CD4-positive, alpha-beta T cell treated with Interferon alpha-2 for 1 hour (primary cell): Measurements from ENCODE around the gene DAPK2.
"Not testable (repeated sequence)": the region's sequence is repeated elsewhere in the genome, so short reads cannot be mapped to it uniquely, and the experiment has no call there.

Experiments
- DNase-seq, 2 donors: peaks; one replicate each; pipeline ENCODE4 v3.0.0-alpha.2; 2020 to 2022

DAPK2 gene

GRCh38 chr15:63911160-63911559 lies 135.1 kb downstream of the DAPK2 start:
- DNase-seq: no peak

- DNase-seq: no peak
Measured at GRCh38 chr15:63909819-63910437, 136.4 kb downstream of the DAPK2 start.

GRCh38 chr15:63908991-63909390 lies 137.3 kb downstream of the DAPK2 start:
- no peak for DNase-seq

GRCh38 chr15:63908281-63908680 lies 138.0 kb downstream of the DAPK2 start:
- no peak for DNase-seq

GRCh38 chr15:63907521-63907920 lies 138.8 kb downstream of the DAPK2 start:
- no peak for DNase-seq

- DNase-seq: no peak
Measured at GRCh38 chr15:63906266-63906584, 140.1 kb downstream of the DAPK2 start.

- DNase-seq: peak; percentile 4 to 53
Measured at GRCh38 chr15:63905558-63906265, 140.6 kb downstream of the DAPK2 start.

- no peak for DNase-seq
Measured at GRCh38 chr15:63905131-63905530, 141.2 kb downstream of the DAPK2 start.

- no peak for DNase-seq
Measured at GRCh38 chr15:63904042-63904441, 142.2 kb downstream of the DAPK2 start.

GRCh38 chr15:63902671-63903035 lies 143.6 kb downstream of the DAPK2 start:
- DNase-seq: no peak

- DNase-seq: no peak
Measured at GRCh38 chr15:63901912-63902670, 144.2 kb downstream of the DAPK2 start.

GRCh38 chr15:63900306-63900705 lies 146.0 kb downstream of the DAPK2 start:
- no peak for DNase-seq

- not testable (repeated sequence) for DNase-seq
Measured at GRCh38 chr15:63899606-63900005, 146.7 kb downstream of the DAPK2 start.

GRCh38 chr15:63899193-63899592 lies 147.1 kb downstream of the DAPK2 start:
- DNase-seq: no peak

GRCh38 chr15:63896336-63897115 lies 149.8 kb downstream of the DAPK2 start:
- DNase-seq: peak; percentile 20 to 34

GRCh38 chr15:63895787-63896218 lies 150.5 kb downstream of the DAPK2 start:
- DNase-seq: no peak

GRCh38 chr15:63895194-63895593 lies 151.1 kb downstream of the DAPK2 start:
- no peak for DNase-seq

- no peak for DNase-seq
Measured at GRCh38 chr15:63894662-63894949, 151.7 kb downstream of the DAPK2 start.

- DNase-seq: no peak
Measured at GRCh38 chr15:63893866-63894661, 152.2 kb downstream of the DAPK2 start.

- peak; percentile 58 to 72 for DNase-seq
Measured at GRCh38 chr15:63892794-63893441, 153.4 kb downstream of the DAPK2 start.

- DNase-seq: no peak
Measured at GRCh38 chr15:63891768-63892133, 154.5 kb downstream of the DAPK2 start.

GRCh38 chr15:63891079-63891767 lies 155.1 kb downstream of the DAPK2 start:
- peak; percentile 66 to 79 for DNase-seq
